Measurements from ENCODE around the gene ARHGAP24. TPM values are rescaled to one million over a fixed set of nuclear protein-coding genes. Genes with fewer than 3 reads are reported as not detected.

Gene ARHGAP24
- polyA plus RNA-seq, 1 of the 3 experiments (the other 2 are of a cell fraction): 1.4 TPM

- no peak overlapping the region for H3K4me2 ChIP-seq
- H3K4me3 ChIP-seq (ENCODE audit: low read depth in 2 of 2, low read length in 1 of 2): no peak overlapping the region
- no peak overlapping the region for H3K9ac ChIP-seq
- H3K9me2 ChIP-seq: no peaks in the 10 kb centered on the region
- H3K27me3 ChIP-seq (ENCODE audit: insufficient read depth): no peaks in the 10 kb centered on the region
- no peaks in the 10 kb centered on the region for H3K4me1 ChIP-seq (ENCODE audit: control insufficient read depth in 1 of 2, insufficient read depth in 2 of 2, low read depth in 1 of 2, low read length in 1 of 2)
- H2AFZ ChIP-seq (ENCODE audit: low read depth): no peak overlapping the region
- DNase-seq: no peak
- no peaks in the 10 kb centered on the region for H3K79me2 ChIP-seq (ENCODE audit: insufficient read depth)
- H3K27ac ChIP-seq (ENCODE audit: low read depth in 2 of 2, low read length in 1 of 2): no peak overlapping the region
- ChIA-PET CTCF (no interaction called here), POLR2A (no interaction called here)
- no peaks in the 10 kb centered on the region for H3K9me3 ChIP-seq
- no peaks in the 10 kb centered on the region for H3F3A ChIP-seq (replicated peaks; ENCODE audit: insufficient read depth)
- H3K36me3 ChIP-seq (replicated peaks in 1 of 2; ENCODE audit: control insufficient read depth in 1 of 2, insufficient read depth in 2 of 2, low read length in 1 of 2): no peaks in the 10 kb centered on the region
- H4K20me1 ChIP-seq (ENCODE audit: insufficient read depth): no peaks in the 10 kb centered on the region
- TF ChIP-seq FOXM1 (IDR thresholded peaks at IDR 0.05; ENCODE audit: low read depth) (no peak), GABPA (IDR thresholded peaks at IDR 0.05; ENCODE audit: low read depth) (no peak)
- 71% methylated on average over 6 of the region's 6 CpGs for WGBS (ENCODE audit: low lambda C conversion rate)
These were observed 120.3 kb downstream of the ARHGAP24 start for GRCh38 chr4:85595098-85595775.

DNA sequence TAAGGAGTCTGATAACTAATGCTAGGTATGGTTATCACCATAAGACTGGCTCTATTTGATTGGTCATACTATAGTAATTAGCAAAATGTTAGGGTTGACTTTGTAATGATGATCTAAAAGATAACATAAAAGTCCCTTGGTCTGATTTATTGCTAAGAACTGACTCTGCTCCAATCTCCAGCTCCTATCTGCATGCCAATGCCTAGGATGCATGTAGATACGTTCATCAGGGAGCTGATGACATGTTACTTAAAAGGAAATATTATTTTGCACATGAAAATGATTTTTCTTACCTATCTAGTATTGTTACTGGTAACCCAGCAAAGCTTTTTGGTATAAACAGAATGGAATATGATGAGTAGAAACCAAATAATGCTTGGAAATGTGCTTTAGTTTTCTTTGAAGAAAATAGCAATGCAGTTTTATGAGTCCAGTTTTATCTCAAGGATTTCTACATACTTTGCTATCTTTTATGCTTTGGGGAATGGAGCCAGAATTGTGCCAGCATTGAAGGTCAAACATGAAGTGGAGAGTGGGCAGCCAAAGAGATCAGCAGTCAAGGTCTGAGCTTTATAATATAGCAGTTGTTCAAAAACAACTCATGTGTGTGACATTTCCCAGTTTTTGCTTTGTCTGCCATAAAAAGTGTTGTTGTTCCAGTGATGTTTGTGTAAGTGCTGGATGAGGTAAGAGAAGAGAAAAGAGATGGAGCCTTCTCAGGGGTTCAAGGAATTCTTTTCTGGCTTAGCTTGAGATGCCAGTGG, 121.0 kb downstream of the ARHGAP24 start:
- no peaks in the 10 kb centered on the region for H3K36me3 ChIP-seq (replicated peaks in 1 of 2; ENCODE audit: control insufficient read depth in 1 of 2, insufficient read depth in 2 of 2, low read length in 1 of 2)
- H3K79me2 ChIP-seq (ENCODE audit: insufficient read depth): no peaks in the 10 kb centered on the region
- WGBS (ENCODE audit: low lambda C conversion rate): 26% methylated on average over 1 of the region's 1 CpG
- ChIA-PET POLR2A (no interaction called here), CTCF (interaction anchor here (0.6 to 1.2 kb wide), 2 partner anchors 123 to 227 kb away, joined by 5 read pairs; no protein-coding TSS in a partner anchor)
- no peaks in the 10 kb centered on the region for H3K4me1 ChIP-seq (ENCODE audit: control insufficient read depth in 1 of 2, insufficient read depth in 2 of 2, low read depth in 1 of 2, low read length in 1 of 2)
- H3K9me2 ChIP-seq: no peaks in the 10 kb centered on the region
- H3K9me3 ChIP-seq: no peaks in the 10 kb centered on the region
- H3K27ac ChIP-seq (ENCODE audit: low read depth in 2 of 2, low read length in 1 of 2): no peak overlapping the region
- H3K4me3 ChIP-seq (ENCODE audit: low read depth in 2 of 2, low read length in 1 of 2): no peak overlapping the region
- H3K27me3 ChIP-seq (ENCODE audit: insufficient read depth): no peaks in the 10 kb centered on the region
- no peak overlapping the region for H2AFZ ChIP-seq (ENCODE audit: low read depth)
- no peak for TF ChIP-seq TAF1 (IDR thresholded peaks at IDR 0.05; ENCODE audit: borderline replicate concordance, low read depth, low read length)
- H3F3A ChIP-seq (replicated peaks; ENCODE audit: insufficient read depth): no peaks in the 10 kb centered on the region
- no peak overlapping the region for H3K4me2 ChIP-seq
- H4K20me1 ChIP-seq (ENCODE audit: insufficient read depth): no peaks in the 10 kb centered on the region
- H3K9ac ChIP-seq: no peak overlapping the region
- no peak for DNase-seq

DNA sequence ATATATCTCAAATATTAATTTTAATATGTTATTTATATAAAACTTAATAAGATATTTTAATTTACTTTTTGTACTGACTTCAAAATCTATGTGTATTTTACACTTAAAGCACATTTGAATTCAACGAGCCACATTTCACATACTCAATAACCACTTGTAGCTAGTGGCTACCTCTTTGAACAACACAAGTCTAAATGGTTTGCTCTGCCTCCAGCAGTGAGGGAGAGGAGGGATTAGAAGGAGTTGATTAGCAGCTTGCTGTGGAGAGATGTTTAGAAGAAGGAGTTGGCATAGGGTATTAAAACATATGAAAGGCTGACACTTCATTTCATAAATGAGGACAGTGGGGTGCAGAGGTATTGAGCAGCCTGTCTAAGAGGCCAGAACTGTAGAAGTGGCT, 124.0 kb downstream of the ARHGAP24 start:
- Histone ChIP-seq H3K36me3 (replicated peaks in 1 of 2; ENCODE audit: control insufficient read depth in 1 of 2, insufficient read depth in 2 of 2, low read length in 1 of 2) (no peaks in the 10 kb centered on the region), H3K9me3 (no peaks in the 10 kb centered on the region), H3K27me3 (ENCODE audit: insufficient read depth) (no peaks in the 10 kb centered on the region), H3K4me3 (ENCODE audit: low read depth in 2 of 2, low read length in 1 of 2) (no peak overlapping the region), H3K79me2 (ENCODE audit: insufficient read depth) (no peaks in the 10 kb centered on the region), H3K4me2 (no peak overlapping the region), H4K20me1 (ENCODE audit: insufficient read depth) (no peaks in the 10 kb centered on the region), H3K9ac (no peak overlapping the region), H3K9me2 (no peaks in the 10 kb centered on the region), H3F3A (replicated peaks; ENCODE audit: insufficient read depth) (no peaks in the 10 kb centered on the region), H3K27ac (ENCODE audit: low read depth in 2 of 2, low read length in 1 of 2) (no peak overlapping the region), H3K4me1 (ENCODE audit: control insufficient read depth in 1 of 2, insufficient read depth in 2 of 2, low read depth in 1 of 2, low read length in 1 of 2) (peaks cover 0 to 4% of the 10 kb centered on the region in 2 experiments; a peak in 2 of 4 replicates), H2AFZ (ENCODE audit: low read depth) (no peak overlapping the region)
- ChIA-PET CTCF (no interaction called here), POLR2A (no interaction called here)
- no peak for TF ChIP-seq USF2 (IDR thresholded peaks at IDR 0.05; ENCODE audit: borderline replicate concordance, low read depth, low read length)
- DNase-seq: no peak
- 44% methylated on average over 1 of the region's 1 CpG for WGBS (ENCODE audit: low lambda C conversion rate)

Measured in SK-N-SH (cell line).